ENCODE measurements around the gene ZNF524.
A peak's percentile ranks its signal among the peaks of the same experiment; 100 is the strongest.

Gene ZNF524

DNA sequence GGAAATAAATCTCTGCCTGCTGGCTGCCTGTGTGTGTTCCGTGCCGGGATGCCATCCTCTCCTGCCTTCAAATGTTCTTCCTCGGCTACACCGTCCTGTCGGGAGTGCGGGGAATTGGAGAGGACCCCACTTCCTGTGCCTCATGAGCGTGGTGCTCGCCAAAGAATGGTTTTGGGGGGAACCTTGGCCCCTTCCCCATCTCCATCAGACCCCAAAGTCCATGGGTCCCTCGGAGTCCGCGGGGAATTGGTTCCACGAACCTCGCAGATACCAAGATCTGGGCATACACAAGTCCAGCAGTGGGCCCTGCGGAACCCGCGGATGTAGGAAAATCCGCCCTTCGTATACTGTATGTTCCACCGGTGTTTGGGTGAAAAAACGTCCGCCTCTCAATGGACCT, 3.0 kb downstream of the ZNF524 start:
- no peak for DNase-seq

DNA sequence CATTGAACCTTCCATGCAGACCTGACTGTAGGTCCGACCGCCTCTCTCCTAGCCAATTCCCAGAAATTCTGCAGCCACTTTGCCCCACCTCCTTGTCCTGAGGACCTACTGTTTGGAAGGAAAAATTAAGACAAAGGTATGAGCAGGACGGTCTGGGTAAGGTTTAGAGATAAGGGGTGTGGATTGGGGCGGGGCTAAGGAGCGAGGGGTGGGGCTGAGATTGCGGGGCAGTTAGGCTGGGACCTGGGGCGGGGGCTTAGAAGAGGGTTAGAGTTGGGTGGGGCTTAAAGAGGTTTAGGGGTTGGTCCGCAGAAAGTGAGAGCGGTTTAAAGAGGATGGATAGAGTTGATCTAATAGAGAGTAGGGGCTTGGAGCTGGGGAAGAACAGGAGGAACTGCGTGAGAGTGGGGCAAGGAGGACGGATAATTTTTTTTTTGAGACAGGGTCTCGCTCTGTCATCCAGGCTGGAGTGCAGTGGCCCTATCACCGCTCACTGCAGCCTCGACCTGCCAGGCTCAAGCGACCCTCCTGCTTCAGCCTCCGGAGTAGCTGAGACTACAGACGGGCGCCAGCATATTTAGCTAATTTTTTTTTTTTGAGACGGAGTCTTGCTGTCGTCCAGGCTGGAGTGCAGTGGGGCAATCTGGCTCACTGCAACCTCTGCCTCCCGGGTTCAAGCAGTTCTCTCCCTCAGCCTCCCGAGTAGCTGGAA, 3.6 kb downstream of the ZNF524 start:
- DNase-seq: no peak

DNA sequence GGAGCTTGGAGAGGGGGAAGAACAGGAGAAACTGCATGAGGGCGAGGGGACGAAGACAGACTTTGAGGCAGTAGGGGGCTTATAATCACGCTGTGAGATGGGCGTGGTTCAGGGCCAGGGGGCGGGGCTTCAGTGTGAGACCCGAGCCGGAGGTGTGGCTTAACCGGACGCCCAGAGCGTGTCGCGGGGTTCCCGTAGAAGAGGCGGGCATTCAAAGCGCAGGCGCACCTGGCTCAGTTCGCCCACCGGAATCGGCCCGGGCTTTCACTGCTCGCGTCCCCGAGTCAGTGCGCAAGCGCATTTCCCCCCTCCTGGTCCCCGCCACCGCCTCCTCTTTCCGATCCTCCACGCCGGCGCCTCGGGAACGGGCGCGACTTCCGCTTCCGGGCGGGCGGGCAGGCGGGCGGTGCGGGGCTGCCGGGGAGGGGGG, 5.1 kb downstream of the ZNF524 start:
- DNase-seq: peak; percentile 99

DNA sequence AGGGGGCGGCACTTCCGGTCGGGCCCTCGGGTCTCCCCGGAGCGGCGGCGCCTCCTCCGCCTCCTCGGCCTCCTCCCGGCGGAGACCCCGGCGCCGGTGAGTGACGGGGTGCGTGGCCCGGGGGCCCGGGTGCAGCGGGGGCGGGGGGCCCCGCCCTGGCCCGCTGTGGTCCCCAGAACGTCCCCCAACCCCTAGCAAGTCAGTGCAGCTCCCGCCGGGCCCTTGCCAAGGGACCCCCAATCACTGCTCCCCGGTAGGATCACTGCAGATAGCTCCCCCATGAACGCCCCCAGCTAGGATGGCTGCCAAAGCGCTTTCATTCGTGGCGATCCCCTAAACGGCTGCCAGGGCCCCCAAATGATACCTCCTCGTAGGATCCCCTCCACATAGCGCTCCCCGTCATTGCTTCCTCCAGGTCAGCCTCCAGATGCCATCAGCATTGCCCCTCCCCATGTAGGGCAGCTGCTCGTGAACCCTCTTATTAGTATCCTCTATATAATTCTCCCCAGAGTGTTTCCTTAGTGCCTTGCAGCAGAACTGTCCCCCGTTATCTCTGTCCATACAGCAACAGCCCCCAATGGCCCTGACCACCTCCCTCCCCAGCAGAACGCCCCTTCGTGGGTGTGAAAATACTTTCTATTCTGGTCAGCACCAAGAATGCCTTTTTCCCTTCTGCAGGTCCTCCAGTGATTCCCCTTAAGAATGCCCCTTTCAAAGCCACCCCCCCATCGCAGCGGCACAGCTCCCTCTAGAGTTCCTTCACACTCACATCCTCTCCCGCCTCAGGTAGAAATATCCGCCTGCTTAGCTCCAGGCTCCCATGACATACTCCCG, 5.8 kb downstream of the ZNF524 start, which contains the start of gene ZNF865:
Gene ZNF865 (plus strand): TSS at position 11 of the 834 bp plus-strand sequence. CDS start 7,972 bp downstream, outside the sequence.
- DNase-seq: peak; percentile 77 to 82

DNA sequence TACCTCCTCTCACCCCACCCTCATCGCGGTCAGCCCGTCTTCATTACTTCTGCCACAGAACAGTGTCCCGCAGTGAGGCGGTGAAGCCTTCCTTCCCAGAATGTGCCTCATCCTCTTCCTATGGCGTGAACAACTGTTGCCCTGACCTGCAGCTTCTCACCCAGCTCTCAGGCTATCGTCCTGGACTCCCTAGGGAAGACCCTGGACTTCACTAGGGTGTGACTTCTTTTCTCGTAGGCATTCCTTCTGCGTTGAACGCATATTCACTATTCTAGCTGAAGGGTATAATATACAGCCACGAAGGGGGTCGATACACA, 6.3 kb downstream of the ZNF524 start:
- no peak for DNase-seq

DNA sequence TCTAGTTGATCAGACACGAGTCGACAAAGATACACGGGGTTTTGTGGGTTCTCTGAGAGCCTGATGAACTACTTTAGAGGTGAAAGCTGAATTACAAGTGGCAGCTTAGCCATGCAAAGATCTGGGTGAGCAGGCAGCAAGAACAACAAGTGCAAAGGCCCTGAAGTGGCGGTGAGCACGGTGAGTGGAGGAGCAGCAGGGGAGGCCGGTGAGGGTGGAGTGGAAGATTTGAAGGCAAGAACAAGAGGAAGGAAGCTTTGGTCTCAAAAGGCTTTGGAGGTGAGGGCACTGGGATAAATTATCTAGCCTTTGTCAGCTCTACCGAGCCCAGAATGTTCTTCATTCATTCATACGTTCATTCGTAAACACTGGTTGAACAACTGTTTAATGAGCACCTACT, 6.7 kb downstream of the ZNF524 start:
- no peak for DNase-seq

DNA sequence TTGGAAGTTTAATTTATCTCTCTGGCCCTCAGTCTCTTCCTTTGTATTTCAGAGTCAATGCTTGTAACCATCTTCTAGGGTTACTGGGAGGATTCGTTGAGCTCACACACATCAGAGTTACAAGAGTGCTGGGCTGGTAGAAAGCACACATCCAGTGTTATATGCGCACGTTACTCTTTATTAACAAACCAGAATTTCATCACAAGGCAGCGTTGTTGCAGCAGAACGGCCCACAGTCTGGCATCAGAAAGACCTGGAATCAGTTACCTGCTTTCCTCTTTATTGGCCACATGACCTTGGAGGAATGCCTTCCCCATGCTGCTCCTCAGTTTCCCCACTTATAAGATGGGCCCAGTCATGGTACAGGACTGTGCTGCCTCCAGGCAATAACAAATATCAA, 9.2 kb downstream of the ZNF524 start:
- DNase-seq: no peak

DNA sequence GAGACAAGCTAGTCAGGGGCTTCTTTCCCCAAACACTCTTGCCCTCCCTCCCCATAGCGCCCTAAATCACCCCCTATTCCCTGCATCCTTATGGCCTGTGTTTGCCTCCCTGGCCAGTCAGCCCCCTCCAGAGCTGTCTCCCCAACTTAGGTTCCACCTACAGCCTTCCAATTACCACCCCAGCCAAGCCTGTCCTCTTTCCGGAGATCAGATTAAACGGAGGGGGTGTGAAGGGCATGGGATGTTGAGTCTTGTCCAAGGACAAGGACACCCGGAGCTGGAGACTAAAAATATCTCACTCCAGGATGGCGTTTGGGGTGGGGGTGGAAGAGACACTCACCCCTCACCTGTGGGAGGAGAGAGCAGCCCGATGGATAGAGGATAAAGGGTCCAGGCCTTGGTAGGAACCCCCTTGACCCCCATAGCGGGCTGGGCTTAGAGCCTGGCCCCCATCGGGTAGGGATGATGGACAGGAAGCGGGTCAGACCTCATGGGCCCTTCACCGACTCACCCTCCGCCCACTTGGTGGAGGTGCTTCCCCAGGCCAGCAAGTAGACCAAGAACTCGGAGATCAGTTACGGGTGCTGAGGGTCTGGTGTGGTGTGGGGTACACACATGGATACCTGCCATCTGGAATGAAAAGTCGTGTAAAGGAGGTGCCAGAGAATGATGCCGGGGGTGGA, 11.4 kb downstream of the ZNF524 start:
- no peak for DNase-seq

DNA sequence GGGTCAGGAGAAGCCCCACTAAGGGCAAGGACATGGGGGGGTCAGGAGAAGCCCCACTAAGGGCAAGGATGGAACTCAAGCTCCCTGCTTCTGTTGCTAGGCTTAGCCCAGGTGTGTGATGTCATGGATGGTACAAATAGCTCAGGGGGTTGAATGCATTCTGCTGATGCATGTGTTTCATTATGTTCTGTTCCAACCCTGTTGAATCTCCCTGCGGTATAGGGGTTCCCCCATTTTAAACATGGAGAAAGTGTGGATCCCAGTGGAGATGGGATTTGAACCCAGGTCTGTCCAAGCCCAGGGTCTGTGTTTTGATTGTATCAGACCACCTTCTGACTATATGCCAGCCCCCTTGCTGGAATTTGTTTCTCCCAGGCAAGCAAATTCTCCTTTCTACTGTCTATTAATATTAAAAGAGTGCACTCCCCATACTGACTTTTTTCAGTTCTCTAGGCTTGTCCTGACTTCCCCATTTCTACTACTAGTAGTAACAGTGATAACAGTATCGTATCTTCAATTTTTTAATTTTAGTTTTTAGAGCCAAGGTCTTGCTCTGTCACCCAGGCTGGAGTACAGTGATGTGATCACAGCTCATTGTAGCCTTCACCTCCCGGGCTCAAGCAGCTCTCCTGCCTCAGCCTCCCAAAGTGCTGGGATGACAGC, 12.0 kb downstream of the ZNF524 start:
- no peak for DNase-seq

DNA sequence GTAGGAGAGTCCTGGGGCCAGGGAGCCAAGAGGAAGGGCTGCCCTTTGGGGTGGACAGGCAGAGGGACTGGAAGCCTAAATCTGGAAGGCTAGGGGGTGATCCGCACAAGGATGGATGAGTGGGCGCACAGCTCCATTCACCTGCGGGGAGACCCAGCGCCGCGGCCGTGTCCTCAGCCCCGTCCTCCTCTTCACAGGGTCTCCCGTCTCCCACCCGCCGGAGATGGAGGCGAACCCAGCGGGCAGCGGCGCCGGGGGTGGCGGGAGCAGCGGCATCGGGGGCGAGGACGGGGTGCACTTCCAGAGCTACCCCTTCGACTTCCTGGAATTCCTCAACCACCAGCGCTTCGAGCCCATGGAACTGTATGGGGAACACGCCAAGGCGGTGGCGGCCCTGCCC, 13.3 kb downstream of the ZNF524 start:
- DNase-seq: no peak

DNA sequence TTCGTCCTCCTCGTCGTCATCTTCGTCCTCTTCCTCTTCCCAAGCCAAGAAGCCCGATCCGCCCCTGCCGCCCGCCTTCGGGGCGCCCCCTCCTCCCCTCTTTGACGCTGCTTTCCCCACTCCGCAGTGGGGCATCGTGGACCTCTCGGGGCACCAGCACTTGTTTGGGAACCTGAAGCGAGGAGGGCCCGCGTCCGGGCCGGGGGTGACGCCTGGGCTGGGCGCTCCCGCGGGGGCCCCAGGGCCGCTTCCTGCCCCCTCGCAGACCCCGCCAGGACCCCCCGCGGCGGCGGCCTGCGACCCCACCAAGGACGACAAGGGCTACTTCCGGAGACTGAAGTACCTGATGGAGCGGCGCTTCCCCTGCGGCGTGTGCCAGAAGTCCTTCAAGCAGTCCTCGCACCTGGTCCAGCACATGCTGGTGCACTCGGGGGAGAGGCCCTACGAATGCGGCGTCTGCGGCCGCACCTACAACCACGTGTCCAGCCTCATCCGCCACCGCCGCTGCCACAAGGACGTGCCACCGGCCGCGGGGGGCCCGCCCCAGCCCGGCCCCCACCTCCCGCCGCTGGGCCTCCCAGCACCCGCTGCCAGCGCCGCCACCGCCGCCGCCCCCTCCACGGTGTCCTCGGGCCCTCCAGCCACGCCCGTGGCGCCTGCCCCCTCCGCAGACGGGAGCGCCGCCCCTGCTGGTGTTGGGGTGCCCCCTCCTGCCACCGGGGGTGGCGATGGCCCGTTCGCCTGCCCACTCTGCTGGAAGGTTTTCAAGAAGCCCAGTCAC, 14.0 kb downstream of the ZNF524 start:
- DNase-seq: no peak

DNA sequence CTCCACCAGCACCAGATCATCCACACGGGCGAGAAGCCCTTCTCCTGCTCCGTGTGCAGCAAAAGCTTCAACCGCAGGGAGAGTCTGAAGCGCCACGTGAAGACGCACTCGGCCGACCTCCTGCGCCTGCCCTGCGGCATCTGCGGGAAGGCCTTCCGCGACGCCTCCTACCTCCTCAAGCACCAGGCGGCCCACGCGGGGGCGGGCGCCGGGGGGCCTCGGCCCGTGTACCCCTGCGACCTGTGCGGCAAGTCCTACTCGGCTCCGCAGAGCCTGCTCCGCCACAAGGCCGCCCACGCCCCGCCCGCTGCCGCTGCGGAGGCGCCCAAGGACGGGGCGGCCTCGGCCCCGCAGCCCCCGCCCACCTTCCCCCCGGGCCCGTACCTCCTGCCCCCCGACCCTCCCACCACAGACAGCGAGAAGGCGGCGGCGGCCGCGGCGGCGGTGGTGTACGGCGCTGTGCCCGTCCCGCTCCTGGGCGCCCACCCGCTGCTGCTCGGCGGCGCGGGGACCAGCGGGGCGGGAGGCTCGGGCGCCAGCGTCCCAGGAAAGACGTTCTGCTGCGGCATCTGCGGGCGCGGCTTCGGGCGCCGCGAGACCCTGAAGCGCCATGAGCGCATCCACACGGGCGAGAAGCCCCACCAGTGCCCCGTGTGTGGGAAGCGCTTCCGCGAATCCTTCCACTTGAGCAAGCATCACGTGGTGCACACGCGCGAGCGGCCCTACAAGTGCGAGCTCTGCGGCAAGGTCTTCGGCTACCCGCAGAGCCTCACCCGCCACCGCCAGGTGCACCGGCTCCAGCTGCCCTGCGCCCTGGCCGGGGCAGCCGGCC, 14.8 kb downstream of the ZNF524 start:
- DNase-seq: no peak

DNA sequence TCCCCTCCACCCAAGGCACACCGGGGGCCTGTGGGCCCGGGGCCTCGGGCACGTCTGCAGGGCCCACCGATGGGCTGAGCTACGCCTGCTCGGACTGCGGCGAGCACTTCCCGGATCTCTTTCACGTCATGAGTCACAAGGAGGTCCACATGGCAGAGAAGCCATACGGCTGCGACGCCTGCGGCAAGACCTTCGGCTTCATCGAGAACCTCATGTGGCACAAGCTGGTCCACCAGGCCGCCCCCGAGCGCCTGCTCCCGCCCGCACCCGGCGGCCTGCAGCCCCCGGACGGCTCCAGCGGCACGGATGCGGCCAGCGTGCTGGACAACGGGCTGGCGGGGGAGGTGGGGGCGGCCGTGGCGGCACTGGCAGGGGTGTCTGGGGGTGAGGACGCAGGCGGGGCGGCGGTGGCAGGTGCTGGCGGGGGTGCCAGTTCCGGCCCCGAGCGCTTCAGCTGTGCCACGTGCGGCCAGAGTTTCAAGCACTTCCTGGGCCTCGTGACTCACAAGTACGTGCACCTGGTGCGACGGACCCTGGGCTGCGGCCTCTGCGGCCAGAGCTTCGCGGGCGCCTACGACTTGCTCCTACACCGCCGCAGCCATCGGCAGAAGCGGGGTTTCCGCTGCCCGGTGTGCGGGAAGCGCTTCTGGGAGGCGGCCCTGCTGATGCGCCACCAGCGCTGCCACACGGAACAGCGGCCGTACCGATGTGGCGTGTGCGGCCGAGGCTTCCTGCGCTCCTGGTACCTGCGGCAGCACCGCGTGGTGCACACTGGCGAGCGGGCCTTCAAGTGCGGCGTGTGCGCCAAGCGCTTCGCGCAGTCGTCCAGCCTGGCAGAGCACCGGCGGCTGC, 15.7 kb downstream of the ZNF524 start:
- DNase-seq: no peak

DNA sequence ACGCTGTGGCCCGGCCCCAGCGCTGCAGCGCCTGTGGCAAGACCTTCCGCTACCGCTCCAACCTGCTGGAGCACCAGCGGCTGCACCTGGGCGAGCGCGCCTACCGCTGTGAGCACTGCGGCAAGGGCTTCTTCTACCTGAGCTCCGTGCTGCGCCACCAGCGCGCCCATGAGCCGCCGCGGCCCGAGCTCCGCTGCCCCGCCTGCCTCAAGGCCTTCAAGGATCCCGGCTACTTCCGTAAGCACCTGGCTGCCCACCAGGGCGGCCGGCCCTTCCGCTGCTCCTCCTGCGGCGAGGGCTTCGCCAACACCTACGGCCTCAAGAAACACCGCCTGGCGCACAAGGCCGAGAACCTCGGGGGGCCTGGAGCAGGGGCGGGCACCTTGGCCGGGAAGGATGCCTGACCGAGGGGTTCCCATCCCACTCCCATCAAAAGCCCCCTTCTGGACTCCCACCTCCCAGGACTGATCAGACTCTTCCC, 16.3 kb downstream of the ZNF524 start:
- no peak for DNase-seq

DNA sequence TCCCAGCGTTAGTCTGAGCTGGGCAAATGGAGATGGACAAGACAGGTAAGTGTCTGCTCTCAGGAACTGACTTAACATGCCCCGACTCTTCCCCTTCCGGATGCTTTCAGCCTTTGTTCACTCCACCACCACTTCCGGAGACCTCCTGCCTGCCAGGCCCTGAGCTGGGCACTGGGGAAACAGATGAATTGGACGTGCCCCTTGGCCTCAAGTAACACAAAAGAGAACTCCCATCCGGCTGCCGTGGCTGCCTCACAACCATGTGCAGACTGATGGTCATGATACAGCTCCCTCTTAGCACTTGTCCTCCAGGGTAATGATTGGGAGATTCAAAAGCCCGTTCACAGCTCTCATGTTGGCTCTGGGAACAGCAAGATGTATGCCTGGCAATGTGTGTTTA, 17.3 kb downstream of the ZNF524 start:
- DNase-seq: no peak

DNA sequence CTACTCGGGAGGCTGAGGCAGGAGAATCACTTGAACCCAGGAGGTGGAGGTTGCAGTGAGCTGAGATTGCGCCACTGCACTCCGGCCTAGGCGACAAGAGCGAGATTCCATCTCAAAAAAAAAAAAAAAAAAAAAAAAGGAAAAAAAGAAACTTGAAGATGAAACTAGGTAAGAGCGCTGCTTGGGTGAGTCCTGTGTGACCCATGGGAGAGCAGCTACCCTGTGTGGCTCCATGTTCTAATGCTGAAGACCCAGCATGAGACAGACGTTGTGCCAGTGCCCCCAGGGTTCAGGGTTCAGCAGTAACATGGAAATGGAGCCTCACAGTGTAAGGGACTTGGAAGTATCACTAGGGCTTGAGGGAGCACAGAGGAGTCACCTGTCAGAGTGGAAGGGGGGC, 18.3 kb downstream of the ZNF524 start:
- no peak for DNase-seq

DNA sequence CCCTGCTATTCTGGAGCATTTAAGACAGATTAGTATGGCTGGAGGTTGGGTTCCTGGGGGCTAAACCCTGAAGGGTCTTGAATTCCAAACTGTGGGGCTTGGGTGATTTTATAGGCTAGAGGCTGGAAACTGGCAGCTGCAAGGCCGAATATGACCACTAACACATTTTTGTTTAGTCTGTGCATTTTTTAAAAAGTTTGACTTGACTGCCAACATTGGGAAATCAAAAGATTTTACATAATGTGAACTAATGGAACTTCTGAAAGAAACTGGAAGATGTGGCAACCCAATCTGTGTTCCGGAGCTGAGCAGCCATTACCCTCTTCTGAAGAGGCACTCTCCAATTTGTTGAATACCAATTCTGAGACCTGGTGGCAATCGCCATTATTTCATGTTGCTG, 19.2 kb downstream of the ZNF524 start:
- no peak for DNase-seq

DNA sequence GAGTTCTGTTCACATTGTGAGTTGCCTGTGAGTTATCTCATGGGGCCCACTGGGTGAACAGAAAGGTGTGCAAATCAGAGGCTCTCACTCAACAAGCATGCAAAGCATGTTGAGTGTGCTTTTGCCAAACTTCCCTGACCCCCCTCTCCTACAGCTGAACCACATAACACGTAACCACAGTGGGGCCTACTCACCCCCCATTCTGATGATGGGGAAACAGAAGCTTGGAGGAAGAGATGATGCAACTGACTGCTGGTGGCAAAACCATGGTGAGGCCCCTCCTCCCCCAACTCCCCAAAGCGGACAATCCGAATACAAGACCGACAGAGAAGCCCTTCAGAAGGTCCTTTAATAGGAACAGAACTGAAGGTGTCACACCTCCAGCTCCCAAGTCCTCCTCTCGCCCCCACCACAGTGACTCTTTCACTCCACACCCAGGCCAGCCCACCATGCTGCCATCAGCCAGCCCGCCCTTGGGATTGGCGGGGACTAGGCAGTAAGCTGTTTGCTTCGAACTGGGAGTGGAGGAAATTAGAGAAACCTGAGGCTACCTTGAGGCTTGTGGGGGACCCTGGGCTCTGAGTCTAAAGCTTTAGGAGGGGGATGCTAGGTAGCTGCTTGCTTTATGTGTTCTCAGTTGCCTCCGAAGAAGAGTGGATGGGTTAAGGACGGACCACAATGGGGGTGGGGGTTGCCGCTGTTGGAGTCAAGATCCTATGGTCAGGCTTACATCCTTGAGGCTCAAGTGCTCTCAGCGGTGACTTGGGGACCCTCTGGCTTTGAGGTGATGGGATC, 20.5 kb downstream of the ZNF524 start:
- DNase-seq: peak in 1 of 2 experiments; percentile 22

DNA sequence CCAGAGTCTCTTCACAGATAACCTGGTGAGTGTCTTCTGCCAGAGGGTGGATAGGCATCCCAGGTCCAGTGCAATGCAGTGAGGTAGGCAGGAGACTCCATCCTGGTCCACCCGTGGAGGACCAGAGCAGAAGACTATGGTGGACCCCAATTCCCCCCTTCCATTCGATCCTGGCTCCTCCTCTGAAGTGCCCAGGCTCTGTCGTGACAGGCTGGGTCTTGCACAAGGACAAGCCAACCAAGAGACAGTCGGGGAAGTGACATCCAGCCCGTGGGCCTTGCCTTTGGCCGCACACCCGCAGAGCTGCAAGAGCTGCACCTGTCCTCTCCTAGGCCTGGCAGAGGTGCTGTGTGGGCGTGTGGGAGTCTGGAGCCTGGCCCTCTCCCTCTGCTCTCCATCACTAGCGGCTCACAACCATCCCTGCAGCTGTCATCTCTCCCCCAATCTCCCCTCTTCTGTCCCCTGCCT, 21.2 kb downstream of the ZNF524 start:
- DNase-seq: no peak

All from activated CD4-positive, alpha-beta T cell treated with anti-CD3 and anti-CD28 coated beads, Interleukin-2, amount 50 U/mL, for 48 hours (primary cell).